HPDE6-E6E7 (cell line): ENCODE data around the gene SH3RF2.

Experiments used
- DNase-seq: peaks from one replicate; pipeline ENCODE4 v3.0.0; 2011; ENCODE audit warnings: missing footprints; ENCODE audit errors: extremely low spot score

The SH3RF2 gene

DNA sequence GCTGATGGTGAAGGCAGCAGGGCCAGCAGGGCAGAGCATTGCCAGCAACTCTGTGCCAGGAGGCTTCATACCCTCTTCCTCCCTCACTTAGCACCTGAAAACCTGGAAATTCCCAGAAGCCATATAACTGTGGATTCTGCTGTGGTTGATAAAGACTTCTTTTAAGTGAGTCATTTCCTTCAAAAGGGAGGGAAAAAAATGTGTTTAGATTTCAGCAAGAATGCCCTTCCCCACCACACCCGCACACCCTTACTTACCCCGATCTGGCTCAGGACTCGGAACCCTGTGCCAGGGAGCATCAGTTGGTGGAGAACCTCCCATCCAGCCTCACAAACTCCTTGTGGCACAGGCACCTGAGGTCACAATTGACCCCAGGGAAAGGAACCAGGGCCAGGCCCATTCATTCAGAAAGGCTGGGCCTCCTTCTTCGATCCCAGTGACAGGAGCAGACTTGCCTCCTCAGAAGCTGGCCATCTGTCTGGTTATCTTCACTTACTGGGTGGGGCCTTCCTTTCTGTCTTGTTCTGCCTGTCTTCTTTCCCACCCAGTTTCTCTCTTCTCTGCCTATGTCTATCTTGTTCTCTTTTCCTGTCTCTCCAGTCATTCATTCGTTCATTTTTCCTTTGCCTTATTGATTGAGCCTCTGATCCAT lies 106.4 kb downstream of the SH3RF2 start:
- peak; percentile 86 for DNase-seq

DNA sequence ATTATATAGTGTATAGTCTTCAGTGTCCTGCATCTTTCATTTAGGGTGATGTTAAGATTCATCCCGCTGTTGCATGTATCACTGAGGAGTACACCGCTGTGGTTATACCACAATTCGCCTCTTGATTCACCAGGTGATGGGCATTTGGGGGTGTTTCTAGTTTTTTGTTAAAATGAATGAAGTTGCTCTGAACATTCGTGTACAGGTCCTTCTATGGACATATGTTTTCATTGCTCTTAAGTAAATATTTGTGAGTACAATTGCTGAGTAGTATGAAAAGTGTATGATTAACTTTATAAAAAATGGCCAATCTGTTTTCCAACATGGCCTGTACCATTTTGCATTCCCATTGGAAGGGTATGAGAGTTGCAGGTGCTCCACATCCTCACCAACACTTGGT lies 107.3 kb downstream of the SH3RF2 start:
- DNase-seq = no peak

GRCh38 chr5:146047396-146047795 lies 111.0 kb downstream of the SH3RF2 start:
- no peak for DNase-seq

DNA sequence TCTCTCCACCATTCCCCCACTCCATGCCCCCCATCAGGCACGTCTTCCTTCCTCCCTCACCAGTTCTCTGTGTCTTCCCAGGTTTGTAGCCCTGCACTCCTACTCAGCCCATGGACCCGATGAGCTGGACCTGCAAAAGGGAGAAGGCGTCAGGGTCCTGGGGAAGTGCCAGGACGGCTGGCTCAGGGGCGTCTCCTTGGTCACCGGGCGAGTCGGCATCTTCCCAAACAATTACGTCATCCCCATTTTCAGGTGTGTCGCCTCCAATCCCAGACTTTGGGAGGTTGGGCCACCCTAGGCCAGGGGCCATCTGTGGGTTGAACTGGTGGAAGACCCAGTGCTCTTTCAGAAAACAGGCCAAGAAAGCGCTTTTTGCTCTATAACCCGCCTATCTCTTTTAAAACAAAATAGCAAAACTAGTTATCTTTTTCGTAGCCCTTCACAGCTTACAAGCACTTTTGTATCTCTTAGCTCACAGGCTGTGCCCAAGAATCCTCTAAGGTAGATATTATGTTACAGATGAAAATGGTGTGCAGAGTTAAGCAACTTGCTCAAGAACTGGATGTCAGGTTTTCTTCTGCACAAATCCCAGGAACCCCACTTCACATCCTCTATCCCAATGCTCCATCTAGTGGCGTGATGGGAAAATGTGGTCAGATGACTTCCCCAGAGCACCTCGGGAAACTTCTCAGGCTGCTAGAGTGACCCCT lies 112.8 kb downstream of the SH3RF2 start:
- peak; percentile 75 for DNase-seq

- DNase-seq = no peak
Measured at GRCh38 chr5:146049704-146050026, 113.3 kb downstream of the SH3RF2 start.

DNA sequence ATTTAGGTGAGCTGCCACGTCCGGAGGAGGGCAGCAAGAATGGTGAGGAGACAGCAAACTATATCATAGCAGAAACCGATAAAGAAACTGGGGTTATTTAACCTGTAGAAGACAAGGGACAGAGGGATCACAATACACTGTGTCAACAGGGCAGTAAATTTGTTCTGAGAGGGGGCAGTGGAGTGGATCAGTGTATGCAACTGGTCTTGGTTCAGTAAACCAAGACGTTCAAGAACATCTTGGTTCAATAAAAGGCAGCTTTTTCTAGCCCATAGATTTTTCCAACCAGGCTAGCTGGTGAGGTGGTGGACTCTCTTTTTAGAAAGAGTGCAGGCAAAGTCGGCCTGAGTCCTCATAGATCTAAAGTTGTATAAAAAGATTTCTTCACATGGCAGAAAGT lies 113.7 kb downstream of the SH3RF2 start:
- DNase-seq = no peak

- DNase-seq = no peak
Measured at GRCh38 chr5:146051678-146052077, 115.3 kb downstream of the SH3RF2 start.

GRCh38 chr5:146052780-146053179 lies 116.4 kb downstream of the SH3RF2 start:
- no peak for DNase-seq

DNA sequence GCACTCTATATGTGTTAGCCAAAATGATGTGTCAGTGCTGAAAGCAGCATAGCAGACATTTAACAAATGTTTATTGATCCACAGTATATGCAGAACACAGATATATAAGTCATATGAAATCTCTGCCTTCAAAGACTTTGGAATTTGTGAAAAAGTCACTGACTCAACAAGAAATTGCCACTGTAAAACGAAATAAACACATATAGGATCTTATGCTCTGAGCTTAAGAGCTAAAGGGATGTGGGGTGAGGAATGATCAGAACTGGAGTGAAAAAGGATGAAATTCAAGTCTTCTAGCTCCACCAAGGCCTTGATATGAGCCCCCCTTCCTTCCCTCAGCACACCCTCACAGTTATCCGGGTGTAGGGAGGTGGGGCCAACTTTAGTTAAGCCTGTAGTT lies 119.1 kb downstream of the SH3RF2 start:
- no peak for DNase-seq

DNA sequence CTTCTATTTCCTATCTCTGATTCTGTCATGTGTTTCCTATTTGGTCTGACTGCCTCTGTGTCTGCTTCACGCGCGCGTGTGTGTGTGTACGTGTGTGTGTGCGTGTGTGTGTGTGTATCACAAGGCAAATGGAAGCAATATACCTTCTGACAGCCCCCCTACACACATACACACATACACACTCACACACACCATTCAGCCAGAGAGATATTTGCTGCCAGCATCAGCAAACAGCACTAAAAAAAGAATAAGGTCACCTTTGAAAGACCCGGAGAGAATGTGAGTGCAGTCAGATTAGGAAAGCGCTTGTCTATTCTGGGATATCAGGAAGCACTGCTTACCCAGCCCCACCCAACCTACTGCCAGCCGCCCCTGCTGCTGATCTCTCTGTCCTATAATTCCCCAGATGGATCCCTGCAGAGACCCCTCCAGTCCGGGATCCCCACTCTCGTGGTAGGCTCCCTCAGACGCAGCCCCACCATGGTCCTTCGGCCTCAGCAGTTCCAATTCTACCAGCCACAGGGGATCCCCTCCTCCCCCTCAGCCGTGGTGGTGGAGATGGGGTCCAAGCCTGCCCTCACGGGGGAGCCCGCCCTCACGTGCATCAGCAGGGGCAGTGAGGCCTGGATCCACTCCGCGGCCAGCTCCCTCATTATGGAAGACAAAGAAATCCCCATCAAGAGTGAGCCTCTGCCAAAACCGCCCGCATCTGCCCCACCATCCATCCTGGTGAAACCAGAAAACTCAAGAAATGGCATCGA lies 123.3 kb downstream of the SH3RF2 start:
- no peak for DNase-seq

GRCh38 chr5:146060221-146060585 lies 123.8 kb downstream of the SH3RF2 start:
- DNase-seq = no peak

DNA sequence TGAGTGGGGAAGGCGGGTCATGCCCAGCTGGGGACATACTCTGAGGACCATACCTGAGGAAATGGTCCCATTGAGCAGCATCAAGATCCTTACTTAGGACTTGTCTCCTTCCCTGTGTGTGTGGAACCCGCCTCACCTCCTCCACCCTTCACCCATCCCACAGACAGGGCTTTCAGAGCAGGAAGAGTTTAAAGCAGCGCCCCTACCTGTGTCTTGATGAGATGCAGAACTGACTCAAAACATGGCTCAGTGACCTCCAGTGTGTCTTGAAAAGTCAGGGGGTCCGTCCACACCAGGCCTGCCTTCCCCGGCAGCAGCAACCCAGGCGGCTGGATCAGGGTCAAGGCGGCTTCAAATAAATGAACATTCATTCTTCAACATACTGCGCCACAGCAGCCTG lies 130.6 kb downstream of the SH3RF2 start:
- no peak for DNase-seq

DNA sequence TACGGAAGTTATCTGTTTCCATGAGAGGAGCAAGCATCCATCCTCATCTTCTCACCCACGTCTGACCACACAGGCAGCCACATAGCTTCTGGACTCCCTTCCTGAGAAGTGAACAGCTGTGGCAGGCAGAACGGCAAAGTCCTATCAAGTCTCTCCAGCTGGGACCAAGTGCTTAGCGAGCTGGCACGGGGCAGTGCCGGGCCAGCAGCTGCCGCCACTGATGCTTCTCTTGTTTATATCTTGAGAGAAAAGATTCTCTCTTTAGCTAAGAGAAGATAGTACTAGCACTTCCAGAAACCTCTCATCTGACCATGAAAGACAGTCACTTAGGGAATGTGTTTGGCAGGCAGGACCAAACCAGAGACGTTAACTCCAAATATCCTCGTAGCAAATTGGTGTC lies 131.8 kb downstream of the SH3RF2 start:
- DNase-seq = no peak

- DNase-seq = no peak
Measured at GRCh38 chr5:146068977-146069779, 132.8 kb downstream of the SH3RF2 start.

DNA sequence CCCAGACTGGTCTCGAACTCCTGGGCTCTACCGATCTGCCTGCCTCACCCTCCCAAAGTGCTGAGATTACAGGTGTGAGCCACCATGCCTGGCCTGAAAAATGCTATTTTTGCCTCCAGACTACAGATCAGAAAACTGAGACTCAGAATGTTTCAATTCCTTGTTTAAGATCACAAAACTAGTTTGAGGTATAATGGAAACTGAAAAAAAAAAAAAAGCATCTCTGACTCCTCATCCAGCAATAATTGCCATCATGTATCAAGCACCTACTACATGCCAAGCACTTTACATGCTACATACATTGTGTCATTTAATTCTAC lies 133.4 kb downstream of the SH3RF2 start:
- DNase-seq = no peak

DNA sequence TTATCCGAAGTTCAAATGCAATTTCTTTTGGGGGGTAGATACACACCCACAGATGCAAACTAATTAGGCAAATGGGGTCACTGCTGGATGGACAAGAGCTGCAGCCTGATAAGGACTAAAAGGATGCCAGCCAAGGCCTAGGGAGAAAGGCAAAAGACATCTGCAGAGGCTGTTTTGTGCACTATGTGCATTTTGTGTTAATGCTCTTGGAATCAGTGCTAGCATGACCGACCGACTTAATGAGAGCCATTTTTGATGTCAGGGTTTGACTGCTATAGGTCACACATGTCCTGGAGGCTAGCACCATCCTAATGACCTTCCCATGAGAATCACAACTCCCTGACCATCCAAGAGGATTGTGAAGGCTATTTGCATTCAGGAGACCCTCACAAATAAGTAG lies 134.4 kb downstream of the SH3RF2 start:
- DNase-seq = no peak

DNA sequence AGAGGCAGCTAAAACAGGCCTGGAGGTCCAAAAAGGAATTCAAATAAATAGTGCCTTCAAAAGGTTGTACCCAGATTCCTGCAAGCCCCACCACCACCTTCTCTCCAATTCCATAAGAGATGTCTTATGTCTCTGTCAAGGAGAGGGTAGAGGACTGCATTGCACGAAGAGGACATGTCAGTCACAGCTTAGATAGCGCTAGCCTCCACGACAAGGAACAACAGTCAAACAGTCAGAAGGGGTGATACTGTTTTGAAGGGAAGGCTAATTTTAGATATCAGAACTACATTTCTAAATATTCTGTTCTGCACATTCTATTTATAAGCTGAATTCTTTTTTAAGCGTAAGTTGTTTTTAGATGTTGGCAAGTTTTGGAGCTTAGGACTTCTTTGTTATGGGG lies 134.8 kb downstream of the SH3RF2 start:
- no peak for DNase-seq

- no peak for DNase-seq
Measured at GRCh38 chr5:146072595-146072994, 136.2 kb downstream of the SH3RF2 start.

DNA sequence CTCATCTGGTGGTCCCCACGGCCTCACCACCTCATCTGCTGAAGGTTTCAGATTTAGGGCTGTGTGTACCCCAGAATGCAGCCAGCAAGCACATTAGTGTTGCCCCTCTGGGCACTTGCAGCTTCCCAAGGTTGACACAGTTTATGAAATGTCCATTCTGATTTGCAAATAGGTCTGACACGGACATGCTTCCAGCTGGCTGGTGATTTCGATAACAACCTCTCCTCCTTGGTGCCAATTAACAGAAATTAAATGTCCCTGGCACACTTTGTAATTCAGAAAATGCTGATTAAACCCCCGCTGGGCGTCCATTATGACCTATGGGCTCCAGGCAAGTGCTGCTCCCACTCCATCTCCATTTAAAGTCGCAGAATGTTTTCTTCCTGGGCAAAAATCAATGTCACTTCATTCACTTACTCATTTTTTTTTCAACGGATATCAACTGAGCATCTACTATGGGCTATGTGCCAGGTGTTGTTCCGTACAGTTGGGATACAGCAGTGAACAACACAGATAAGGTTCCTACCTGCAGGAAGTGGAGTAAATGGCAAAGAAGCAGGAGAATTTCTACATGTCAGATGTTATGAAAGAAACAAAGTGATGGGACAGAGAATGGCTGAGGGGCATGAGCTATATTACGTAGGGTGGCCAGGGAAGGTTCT lies 137.0 kb downstream of the SH3RF2 start:
- no peak for DNase-seq

GRCh38 chr5:146076028-146076427 lies 139.7 kb downstream of the SH3RF2 start:
- no peak for DNase-seq

DNA sequence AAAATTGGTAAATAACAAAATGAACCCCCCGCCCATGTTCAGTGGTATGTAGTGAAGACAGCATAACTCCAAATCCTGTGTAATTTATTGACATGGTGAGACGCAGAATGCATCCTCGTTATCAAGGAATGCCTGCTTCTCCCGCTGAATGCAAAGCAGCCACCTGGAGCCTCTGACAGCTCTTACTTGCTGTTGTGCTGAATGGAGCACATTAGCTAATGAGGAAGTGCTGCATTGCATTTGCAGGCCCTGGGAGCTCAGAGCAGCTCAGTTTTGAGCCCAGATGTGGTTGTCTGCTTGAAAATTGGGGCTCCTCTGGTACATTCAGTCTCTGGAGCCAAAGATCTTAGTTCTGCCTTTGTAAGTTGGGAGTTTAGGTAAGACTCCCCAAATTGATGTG lies 140.1 kb downstream of the SH3RF2 start:
- DNase-seq = no peak

GRCh38 chr5:146078566-146078965 lies 142.2 kb downstream of the SH3RF2 start:
- no peak for DNase-seq
